K562 (cell line): Measurements from ENCODE around the gene PUM2. TPM values are rescaled to one million over a fixed set of nuclear protein-coding genes. Genes with fewer than 3 reads are reported as not detected.

Experiments used
- CBX5 ChIP-seq: IDR thresholded peaks from 2 replicates; pipeline ENCODE4 v1.6.1; 2014; ENCODE audit warnings: low read depth, borderline replicate concordance
- CBX8 ChIP-seq: fragments of 200-600 bp; sonication (generic); IDR thresholded peaks from 2 replicates; pipeline ENCODE4 v1.6.1; 2012; ENCODE audit warnings: borderline replicate concordance, mixed run types, low read depth, mild to moderate bottlenecking, moderate library complexity, mixed read lengths, low read length, control low read depth, inconsistent platforms; ENCODE audit not compliant: poor library complexity, severe bottlenecking; ENCODE audit errors: extremely low read depth
- CHD7 ChIP-seq: fragments of 200-600 bp; sonication (generic); IDR thresholded peaks from one replicate; pipeline ENCODE4 v1.6.1; 2012; ENCODE audit warnings: mild to moderate bottlenecking, low read depth, low read length, inconsistent platforms
- FOXM1 ChIP-seq, 2 experiments: fragments of 450-650 bp in 1 of 2; sonication (generic) in 1 of 2; formaldehyde crosslinking in 1 of 2; IDR thresholded peaks; 2 replicates each; pipeline versions ENCODE4 v1.6.1 to v1.9.0; 2017 to 2022; ENCODE audit warnings: low read depth in 2 of 2, mild to moderate bottlenecking in 2 of 2, missing genetic modification reagents in 1 of 2, moderate library complexity in 1 of 2
- KLF13 ChIP-seq: fragments of 450-650 bp; IDR thresholded peaks from 2 replicates; pipeline ENCODE4 v1.6.1; 2016; ENCODE audit warnings: missing genetic modification characterization, low read depth, mild to moderate bottlenecking, missing compliant biosample characterization, moderate library complexity, borderline replicate concordance
- RBM15 ChIP-seq: fragments of 200-400 bp; formaldehyde crosslinking; IDR thresholded peaks from 2 replicates; pipeline ENCODE4 v1.6.1; 2018; ENCODE audit warnings: mild to moderate bottlenecking, low read length, moderate library complexity; ENCODE audit not compliant: insufficient read depth
- SREBF2 ChIP-seq: sonication (generic); formaldehyde crosslinking; IDR thresholded peaks from 2 replicates; pipeline ENCODE4 v1.4.0; 2020; ENCODE audit warnings: mild to moderate bottlenecking, missing genetic modification reagents
- TEAD4 ChIP-seq, 2 experiments: sonication (generic) in 1 of 2; formaldehyde crosslinking in 1 of 2; IDR thresholded peaks; 2 replicates each; pipeline versions ENCODE4 v1.6.1 to v1.8.0; 2012 to 2022; ENCODE audit warnings: borderline replicate concordance in 1 of 2, inconsistent platforms in 1 of 2, low read length in 1 of 2, mild to moderate bottlenecking in 1 of 2, missing genetic modification reagents in 1 of 2
- TFAP4 ChIP-seq: sonication (generic); formaldehyde crosslinking; IDR thresholded peaks from 2 replicates; pipeline ENCODE4 v1.8.0; 2022; ENCODE audit warnings: missing genetic modification reagents, mild to moderate bottlenecking, moderate library complexity, borderline replicate concordance
- ZFX ChIP-seq: sonication (generic); formaldehyde crosslinking; IDR thresholded peaks from 2 replicates; pipeline ENCODE4 v1.8.0; 2022; ENCODE audit warnings: mild to moderate bottlenecking, missing genetic modification reagents, moderate library complexity
- ZNF79 ChIP-seq: fragments of 250-450 bp; sonication (Bioruptor Pico); IDR thresholded peaks from 2 replicates; pipeline ENCODE4 v1.4.0; 2020; ENCODE audit warnings: low read depth, mild to moderate bottlenecking, moderate library complexity
- polyA plus RNA-seq, 8 experiments: library from polyadenylated mRNA; depleted of rRNA in 4 of 8; stranded (reverse) in 5 of 8; unstranded in 3 of 8; fragments of >200 nt; fragmentation: Nextera tagmentation in 2 of 8; fragmentation: Illumina TruSeq in 1 of 8; extraction: Ambion mirVana in 2 of 8; extraction: Trizol in 1 of 8; gene quantifications; 2 replicates each; pipeline versions ENCODE4 v1.2.1 to v1.2.3, GENCODE V29; 2011 to 2014; ENCODE audit warnings: inconsistent platforms in 1 of 8, missing spikeins in 1 of 8
- total RNA-seq, 7 experiments: library from RNA; depleted of rRNA in 6 of 7; stranded (reverse); fragments of >200 nt in 6 of 7; fragmentation: Illumina TruSeq in 2 of 7; extraction: Trizol in 2 of 7; gene quantifications; 2 replicates each; pipeline versions ENCODE4 v1.2.1 to v1.2.3, GENCODE V29; 2011 to 2021; ENCODE audit warnings: low replicate concordance in 1 of 7

The PUM2 gene
- total and polyA plus RNA-seq, 9 of the 15 experiments (the other 6 are each of a cell fraction or from before 2014, with no cell fraction given): 13.4 to 61.9 (median 28.3) TPM

GRCh38 chr2:20225294-20226151, 125.1 kb downstream of the PUM2 start (continued):
- no peak for TF ChIP-seq CBX8
- TF ChIP-seq RBM15: no peak
- TF ChIP-seq TFAP4 (CRISPR knock-in tag): peak; percentile 63; the same call in 1 of the 2 replicates
- TF ChIP-seq CBX5: no peak
- TF ChIP-seq CHD7: no peak
- TF ChIP-seq SREBF2 (CRISPR knock-in tag): no peak
- peak; percentile 52 for TF ChIP-seq ZFX (CRISPR knock-in tag)
- TF ChIP-seq FOXM1 (IDR thresholded peaks at IDR 0.05; ENCODE audit: low read depth): no peak
- TF ChIP-seq FOXM1 (CRISPR knock-in tag; IDR thresholded peaks at IDR 0.05; ENCODE audit: low read depth): no peak
- no peak for TF ChIP-seq KLF13 (tag)
- TF ChIP-seq TEAD4 (IDR thresholded peaks at IDR 0.05; ENCODE audit: low read length): no peak
- TF ChIP-seq TEAD4 (CRISPR knock-in tag; IDR thresholded peaks at IDR 0.05; ENCODE audit: borderline replicate concordance): no peak
- TF ChIP-seq ZNF79: no peak
